K562 (cell line): ENCODE measurements around the gene MAGEB4. TPM values are rescaled to one million over a fixed set of nuclear protein-coding genes. Genes with fewer than 3 reads are reported as not detected.

Experiments
- BCOR ChIP-seq: fragments of 450-650 bp; IDR thresholded peaks from 2 replicates; pipeline ENCODE4 v1.6.1; 2016
- CAMTA2 ChIP-seq: fragments of 250-450 bp; sonication (Bioruptor Pico); conservative IDR thresholded peaks from 2 replicates; pipeline ENCODE4 v1.5.1; 2022
- CHD2 ChIP-seq: IDR thresholded peaks from 2 replicates; pipeline ENCODE4 v1.6.1; 2011; ENCODE audit warnings: low read depth, low read length
- MAFG ChIP-seq: fragments of 450-650 bp; conservative IDR thresholded peaks from 2 replicates; pipeline ENCODE4 v1.6.1; 2016; ENCODE audit warnings: missing genetic modification characterization, missing compliant biosample characterization
- OTX1 ChIP-seq: fragments of 450-650 bp; formaldehyde crosslinking; IDR thresholded peaks from 2 replicates; pipeline ENCODE4 v1.4.0; 2022; ENCODE audit warnings: mild to moderate bottlenecking
- PTTG1 ChIP-seq: fragments of 450-650 bp; IDR thresholded peaks from 2 replicates; pipeline ENCODE4 v1.6.1; 2016; ENCODE audit warnings: low read depth, mild to moderate bottlenecking, missing genetic modification characterization, missing compliant biosample characterization
- ZEB2 ChIP-seq: fragments of 450-650 bp; IDR thresholded peaks from 2 replicates; pipeline ENCODE4 v1.6.1; 2016
- ZSCAN32 ChIP-seq: fragments of 450-650 bp; formaldehyde crosslinking; IDR thresholded peaks from 2 replicates; pipeline ENCODE4 v1.4.0; 2020; ENCODE audit warnings: mild to moderate bottlenecking, moderate library complexity
- polyA plus RNA-seq, 8 experiments: library from polyadenylated mRNA; depleted of rRNA in 4 of 8; stranded (reverse) in 5 of 8; unstranded in 3 of 8; fragments of >200 nt; fragmentation: Nextera tagmentation in 2 of 8; fragmentation: Illumina TruSeq in 1 of 8; extraction: Ambion mirVana in 2 of 8; extraction: Trizol in 1 of 8; gene quantifications; 2 replicates each; pipeline versions ENCODE4 v1.2.1 to v1.2.3, GENCODE V29; 2011 to 2014; ENCODE audit warnings: inconsistent platforms in 1 of 8, missing spikeins in 1 of 8
- total RNA-seq, 7 experiments: library from RNA; depleted of rRNA in 6 of 7; stranded (reverse); fragments of >200 nt in 6 of 7; fragmentation: Illumina TruSeq in 2 of 7; extraction: Trizol in 2 of 7; gene quantifications; 2 replicates each; pipeline versions ENCODE4 v1.2.1 to v1.2.3, GENCODE V29; 2011 to 2021; ENCODE audit warnings: low replicate concordance in 1 of 7
- TF ChIP-seq, protein P1 (sequence below): fragments of 250-450 bp; sonication (Bioruptor Pico); IDR thresholded peaks from 2 replicates; pipeline ENCODE4 v1.9.0; 2021; ENCODE audit warnings: mild to moderate bottlenecking, inconsistent platforms
- TF ChIP-seq, protein P2 (sequence below): fragments of 250-450 bp; sonication (Bioruptor Pico); IDR thresholded peaks from 2 replicates; pipeline ENCODE4 v1.8.0; 2022; ENCODE audit warnings: moderate library complexity, mild to moderate bottlenecking, inconsistent platforms
- TF ChIP-seq, protein P3 (sequence below): fragments of 450-650 bp; formaldehyde crosslinking; IDR thresholded peaks from 2 replicates; pipeline ENCODE4 v1.4.0; 2020; ENCODE audit warnings: mild to moderate bottlenecking, moderate library complexity
- TF ChIP-seq, protein P4 (sequence below): fragments of 450-650 bp; formaldehyde crosslinking; IDR thresholded peaks from 2 replicates; pipeline ENCODE4 v1.4.0; 2020; ENCODE audit warnings: mild to moderate bottlenecking, moderate library complexity
- TF ChIP-seq, protein P5 (sequence below): fragments of 450-650 bp; IDR thresholded peaks from 2 replicates; pipeline ENCODE4 v1.7.1; 2018; ENCODE audit warnings: mild to moderate bottlenecking, low read depth; ENCODE audit not compliant: partially characterized antibody
- TF ChIP-seq, protein P6 (sequence below), 2 experiments: fragments of 450-650 bp; IDR thresholded peaks; 2 replicates each; pipeline ENCODE4 v1.6.1; 2016
- TF ChIP-seq, protein P7 (sequence below): fragments of 450-650 bp; IDR thresholded peaks from 2 replicates; pipeline ENCODE4 v1.7.0; 2016; ENCODE audit warnings: borderline replicate concordance

MAGEB4 gene
- total and polyA plus RNA-seq, 9 of the 15 experiments (the other 6 are each of a cell fraction or from before 2014, with no cell fraction given), result 0.04 to 0.09 (median 0.06) TPM; not detected in 6

DNA sequence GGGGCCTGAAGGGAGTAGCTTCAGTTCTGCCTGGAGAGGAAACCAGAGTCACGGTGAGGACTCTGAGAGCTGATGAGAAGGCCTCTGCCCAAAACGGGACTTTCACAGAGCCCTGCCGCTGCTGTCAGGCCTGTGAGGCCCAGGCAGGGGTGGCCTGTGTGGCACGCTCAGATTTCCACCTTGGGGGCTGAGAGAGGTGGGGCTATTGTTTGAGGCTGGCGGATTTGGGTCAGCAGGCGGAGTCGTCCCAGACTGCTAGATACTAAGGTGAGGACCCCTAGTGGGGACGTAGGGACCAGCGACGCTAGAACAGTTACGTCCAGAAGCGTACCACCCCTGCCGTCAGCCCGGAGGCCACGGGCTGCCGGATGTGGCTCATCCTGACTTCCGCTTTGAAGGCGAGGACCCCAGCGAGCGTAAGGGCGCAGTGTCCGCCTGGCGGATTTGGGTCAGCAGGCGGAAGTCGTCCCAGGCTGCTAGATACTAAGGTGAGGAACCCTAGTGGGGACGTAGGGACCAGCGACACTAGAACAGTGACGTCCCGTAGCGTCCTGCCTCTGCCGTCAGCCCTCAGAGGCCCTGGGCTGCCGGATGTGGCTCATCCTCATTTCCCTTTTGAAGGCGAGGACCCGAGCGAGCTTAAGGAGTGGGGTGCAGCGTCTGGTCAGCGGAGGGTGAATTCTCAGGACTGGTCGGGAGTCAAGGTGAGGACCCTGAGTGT, 5.1 kb downstream of the MAGEB4 start, which contains the start of gene MAGEB1 (continued):
- TF ChIP-seq, protein P1, sequence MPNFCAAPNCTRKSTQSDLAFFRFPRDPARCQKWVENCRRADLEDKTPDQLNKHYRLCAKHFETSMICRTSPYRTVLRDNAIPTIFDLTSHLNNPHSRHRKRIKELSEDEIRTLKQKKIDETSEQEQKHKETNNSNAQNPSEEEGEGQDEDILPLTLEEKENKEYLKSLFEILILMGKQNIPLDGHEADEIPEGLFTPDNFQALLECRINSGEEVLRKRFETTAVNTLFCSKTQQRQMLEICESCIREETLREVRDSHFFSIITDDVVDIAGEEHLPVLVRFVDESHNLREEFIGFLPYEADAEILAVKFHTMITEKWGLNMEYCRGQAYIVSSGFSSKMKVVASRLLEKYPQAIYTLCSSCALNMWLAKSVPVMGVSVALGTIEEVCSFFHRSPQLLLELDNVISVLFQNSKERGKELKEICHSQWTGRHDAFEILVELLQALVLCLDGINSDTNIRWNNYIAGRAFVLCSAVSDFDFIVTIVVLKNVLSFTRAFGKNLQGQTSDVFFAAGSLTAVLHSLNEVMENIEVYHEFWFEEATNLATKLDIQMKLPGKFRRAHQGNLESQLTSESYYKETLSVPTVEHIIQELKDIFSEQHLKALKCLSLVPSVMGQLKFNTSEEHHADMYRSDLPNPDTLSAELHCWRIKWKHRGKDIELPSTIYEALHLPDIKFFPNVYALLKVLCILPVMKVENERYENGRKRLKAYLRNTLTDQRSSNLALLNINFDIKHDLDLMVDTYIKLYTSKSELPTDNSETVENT (CRISPR knock-in tag), result no peak
- TF ChIP-seq, protein P2, sequence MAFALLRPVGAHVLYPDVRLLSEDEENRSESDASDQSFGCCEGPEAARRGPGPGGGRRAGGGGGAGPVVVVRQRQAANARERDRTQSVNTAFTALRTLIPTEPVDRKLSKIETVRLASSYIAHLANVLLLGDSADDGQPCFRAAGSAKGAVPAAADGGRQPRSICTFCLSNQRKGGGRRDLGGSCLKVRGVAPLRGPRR (CRISPR knock-in tag), result no peak
- TF ChIP-seq ZEB2 (no peak), BCOR (no peak), CHD2 (no peak), CAMTA2 (CRISPR knock-in tag) (no peak), PTTG1 (tag) (no peak), ZSCAN32 (CRISPR knock-in tag) (no peak), MAFG (tag) (no peak), OTX1 (CRISPR knock-in tag) (no peak)
- TF ChIP-seq, protein P3, sequence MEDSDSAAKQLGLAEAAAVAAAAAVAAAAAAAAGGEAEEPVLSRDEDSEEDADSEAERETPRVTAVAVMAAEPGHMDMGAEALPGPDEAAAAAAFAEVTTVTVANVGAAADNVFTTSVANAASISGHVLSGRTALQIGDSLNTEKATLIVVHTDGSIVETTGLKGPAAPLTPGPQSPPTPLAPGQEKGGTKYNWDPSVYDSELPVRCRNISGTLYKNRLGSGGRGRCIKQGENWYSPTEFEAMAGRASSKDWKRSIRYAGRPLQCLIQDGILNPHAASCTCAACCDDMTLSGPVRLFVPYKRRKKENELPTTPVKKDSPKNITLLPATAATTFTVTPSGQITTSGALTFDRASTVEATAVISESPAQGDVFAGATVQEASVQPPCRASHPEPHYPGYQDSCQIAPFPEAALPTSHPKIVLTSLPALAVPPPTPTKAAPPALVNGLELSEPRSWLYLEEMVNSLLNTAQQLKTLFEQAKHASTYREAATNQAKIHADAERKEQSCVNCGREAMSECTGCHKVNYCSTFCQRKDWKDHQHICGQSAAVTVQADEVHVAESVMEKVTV, result no peak
- TF ChIP-seq, protein P4, sequence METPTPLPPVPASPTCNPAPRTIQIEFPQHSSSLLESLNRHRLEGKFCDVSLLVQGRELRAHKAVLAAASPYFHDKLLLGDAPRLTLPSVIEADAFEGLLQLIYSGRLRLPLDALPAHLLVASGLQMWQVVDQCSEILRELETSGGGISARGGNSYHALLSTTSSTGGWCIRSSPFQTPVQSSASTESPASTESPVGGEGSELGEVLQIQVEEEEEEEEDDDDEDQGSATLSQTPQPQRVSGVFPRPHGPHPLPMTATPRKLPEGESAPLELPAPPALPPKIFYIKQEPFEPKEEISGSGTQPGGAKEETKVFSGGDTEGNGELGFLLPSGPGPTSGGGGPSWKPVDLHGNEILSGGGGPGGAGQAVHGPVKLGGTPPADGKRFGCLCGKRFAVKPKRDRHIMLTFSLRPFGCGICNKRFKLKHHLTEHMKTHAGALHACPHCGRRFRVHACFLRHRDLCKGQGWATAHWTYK (CRISPR knock-in tag), result peak; percentile 38; the same call in 1 of the 2 replicates
- TF ChIP-seq, protein P5, sequence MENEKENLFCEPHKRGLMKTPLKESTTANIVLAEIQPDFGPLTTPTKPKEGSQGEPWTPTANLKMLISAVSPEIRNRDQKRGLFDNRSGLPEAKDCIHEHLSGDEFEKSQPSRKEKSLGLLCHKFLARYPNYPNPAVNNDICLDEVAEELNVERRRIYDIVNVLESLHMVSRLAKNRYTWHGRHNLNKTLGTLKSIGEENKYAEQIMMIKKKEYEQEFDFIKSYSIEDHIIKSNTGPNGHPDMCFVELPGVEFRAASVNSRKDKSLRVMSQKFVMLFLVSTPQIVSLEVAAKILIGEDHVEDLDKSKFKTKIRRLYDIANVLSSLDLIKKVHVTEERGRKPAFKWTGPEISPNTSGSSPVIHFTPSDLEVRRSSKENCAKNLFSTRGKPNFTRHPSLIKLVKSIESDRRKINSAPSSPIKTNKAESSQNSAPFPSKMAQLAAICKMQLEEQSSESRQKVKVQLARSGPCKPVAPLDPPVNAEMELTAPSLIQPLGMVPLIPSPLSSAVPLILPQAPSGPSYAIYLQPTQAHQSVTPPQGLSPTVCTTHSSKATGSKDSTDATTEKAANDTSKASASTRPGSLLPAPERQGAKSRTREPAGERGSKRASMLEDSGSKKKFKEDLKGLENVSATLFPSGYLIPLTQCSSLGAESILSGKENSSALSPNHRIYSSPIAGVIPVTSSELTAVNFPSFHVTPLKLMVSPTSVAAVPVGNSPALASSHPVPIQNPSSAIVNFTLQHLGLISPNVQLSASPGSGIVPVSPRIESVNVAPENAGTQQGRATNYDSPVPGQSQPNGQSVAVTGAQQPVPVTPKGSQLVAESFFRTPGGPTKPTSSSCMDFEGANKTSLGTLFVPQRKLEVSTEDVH, result peak; percentile 27
- TF ChIP-seq, protein P6, sequence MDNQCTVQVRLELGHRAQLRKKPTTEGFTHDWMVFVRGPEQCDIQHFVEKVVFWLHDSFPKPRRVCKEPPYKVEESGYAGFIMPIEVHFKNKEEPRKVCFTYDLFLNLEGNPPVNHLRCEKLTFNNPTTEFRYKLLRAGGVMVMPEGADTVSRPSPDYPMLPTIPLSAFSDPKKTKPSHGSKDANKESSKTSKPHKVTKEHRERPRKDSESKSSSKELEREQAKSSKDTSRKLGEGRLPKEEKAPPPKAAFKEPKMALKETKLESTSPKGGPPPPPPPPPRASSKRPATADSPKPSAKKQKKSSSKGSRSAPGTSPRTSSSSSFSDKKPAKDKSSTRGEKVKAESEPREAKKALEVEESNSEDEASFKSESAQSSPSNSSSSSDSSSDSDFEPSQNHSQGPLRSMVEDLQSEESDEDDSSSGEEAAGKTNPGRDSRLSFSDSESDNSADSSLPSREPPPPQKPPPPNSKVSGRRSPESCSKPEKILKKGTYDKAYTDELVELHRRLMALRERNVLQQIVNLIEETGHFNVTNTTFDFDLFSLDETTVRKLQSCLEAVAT (IDR thresholded peaks at IDR 0.05), result no peak
- TF ChIP-seq, protein P7, sequence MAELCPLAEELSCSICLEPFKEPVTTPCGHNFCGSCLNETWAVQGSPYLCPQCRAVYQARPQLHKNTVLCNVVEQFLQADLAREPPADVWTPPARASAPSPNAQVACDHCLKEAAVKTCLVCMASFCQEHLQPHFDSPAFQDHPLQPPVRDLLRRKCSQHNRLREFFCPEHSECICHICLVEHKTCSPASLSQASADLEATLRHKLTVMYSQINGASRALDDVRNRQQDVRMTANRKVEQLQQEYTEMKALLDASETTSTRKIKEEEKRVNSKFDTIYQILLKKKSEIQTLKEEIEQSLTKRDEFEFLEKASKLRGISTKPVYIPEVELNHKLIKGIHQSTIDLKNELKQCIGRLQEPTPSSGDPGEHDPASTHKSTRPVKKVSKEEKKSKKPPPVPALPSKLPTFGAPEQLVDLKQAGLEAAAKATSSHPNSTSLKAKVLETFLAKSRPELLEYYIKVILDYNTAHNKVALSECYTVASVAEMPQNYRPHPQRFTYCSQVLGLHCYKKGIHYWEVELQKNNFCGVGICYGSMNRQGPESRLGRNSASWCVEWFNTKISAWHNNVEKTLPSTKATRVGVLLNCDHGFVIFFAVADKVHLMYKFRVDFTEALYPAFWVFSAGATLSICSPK, result no peak
